OCI-M1 (cell line): ENCODE measurements around the gene WNT3.
"Not testable (repeated sequence)": the region's sequence is repeated elsewhere in the genome, so short reads cannot be mapped to it uniquely, and the experiment has no call there.

Experiments used
- DNase-seq: peaks from one replicate; lab custom pipeline; 2025; lab: John Stamatoyannopoulos, UW

Gene WNT3

DNA sequence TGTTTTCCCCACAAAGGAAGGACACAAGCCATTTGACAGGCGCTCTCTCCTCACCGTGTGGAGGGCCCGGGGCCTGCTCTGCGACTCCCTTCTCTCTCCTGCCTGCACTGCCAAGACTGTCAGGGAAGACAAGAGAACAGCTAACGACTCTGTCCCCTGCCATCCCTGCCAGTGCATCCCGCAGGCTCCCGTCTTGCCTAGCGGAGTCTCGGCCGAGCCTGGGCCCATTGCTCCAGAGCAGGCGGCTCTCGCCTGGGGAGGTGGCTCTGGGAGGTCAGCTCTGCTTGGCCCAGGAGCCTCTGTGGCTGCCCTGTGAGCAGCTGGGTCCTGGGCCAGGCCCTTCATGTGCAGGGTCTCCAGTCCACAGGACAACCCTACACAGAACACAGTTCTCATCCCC, 53.0 kb downstream of the WNT3 start:
- no peak for DNase-seq

DNA sequence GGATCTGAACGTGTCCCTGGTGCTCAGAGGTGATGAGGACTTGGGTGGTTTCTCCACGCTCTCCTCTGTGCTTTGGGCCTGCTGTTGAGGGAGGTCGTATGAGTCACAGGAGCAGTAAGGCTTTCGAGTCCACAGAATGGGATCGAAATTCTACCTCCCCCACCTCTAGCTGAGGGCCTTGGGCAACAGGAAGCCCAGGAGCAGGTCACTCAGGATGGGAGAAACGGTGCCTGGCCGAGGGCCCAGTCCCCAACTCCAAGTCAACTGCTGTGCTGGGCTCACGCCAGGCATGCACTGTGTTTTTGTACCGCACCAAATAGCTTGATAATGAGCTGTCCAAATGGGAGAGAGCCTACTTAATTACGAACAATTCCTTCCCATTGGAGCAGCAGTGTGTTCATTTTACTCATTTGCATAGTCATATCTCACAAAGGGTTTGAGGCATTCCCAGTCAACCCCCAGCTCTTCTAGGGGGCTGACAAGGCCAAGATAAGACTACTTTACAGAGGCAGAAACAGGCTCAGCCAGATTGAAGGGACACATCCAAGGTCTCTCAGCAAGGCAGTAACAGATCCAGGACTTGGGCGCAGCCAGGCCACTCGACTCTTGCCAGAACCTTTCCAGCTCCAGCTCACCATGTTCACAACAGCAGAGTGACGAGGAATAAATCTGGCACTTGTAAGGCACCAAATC, 53.6 kb downstream of the WNT3 start:
- no peak for DNase-seq

DNA sequence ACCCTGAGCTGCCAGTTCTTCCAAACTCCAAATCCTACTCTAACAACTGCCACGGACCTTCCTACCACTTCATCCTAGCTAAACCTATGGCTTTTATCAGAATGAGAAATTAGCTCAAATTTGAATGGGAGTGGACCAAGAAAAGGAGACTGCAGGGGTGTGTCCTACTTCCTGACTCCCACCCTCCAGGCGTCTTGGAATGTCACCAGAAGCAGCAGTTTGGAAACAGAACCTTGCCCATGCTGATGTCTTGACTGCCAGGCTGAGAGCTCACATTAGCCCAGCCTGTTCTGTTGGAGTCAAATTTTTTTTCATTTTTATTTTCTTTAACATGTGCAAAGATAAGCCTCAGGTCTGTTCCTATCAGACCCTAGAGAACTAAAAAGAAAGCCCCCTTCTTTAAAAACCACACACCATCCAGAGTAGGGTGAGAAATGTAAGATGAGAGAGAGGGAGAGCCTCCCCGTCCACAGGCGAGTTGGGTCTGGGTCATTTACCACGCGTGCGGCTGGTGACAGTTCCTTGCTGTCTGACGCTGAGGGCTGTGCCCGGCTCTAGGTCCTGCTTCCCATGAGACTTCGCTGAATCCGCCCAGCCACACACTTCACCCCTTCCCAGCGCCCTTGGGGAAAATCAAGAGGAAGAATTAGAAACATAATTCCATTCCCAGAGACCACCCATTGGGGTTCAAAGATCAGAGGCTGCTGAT, 54.3 kb downstream of the WNT3 start:
- DNase-seq, result no peak

DNA sequence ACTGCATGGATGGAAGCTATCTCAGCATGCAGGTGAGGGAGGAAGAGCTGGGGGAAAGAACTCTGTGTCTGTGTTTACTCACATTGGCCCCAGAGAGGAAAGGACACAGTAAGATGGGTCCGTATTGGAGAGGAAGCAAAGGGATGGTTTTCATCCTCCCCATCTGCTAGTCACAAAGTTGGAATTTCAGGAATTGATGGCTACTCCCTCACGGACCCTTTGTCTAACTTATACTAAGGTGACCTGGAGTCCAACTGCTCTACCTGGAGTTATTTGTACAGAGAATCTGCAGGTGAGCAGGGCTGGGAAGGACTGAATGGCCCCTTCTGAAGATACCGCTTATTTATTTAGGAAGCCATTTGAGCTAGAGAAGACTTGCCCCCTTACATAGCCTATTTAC, 55.1 kb downstream of the WNT3 start:
- no peak for DNase-seq

DNA sequence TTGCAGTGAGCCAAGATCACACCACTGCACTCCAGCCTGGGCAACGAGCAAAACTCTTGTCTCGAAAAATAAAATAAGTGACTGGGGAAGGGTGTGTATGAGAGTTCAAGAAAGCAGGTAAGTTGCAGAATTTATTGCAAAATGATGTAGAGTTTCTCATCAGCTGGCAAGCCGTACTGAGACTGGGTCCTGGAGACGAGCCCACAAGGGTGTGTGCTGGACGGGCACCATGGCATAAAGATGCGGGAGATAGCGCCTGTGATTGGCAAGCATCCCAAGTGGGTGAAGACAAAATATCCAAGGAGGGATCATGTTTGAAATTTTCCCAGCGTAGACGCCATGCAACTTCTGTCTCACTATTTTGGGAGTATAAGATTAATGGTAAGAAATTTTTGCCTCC, 59.4 kb downstream of the WNT3 start:
- DNase-seq, result no peak

DNA sequence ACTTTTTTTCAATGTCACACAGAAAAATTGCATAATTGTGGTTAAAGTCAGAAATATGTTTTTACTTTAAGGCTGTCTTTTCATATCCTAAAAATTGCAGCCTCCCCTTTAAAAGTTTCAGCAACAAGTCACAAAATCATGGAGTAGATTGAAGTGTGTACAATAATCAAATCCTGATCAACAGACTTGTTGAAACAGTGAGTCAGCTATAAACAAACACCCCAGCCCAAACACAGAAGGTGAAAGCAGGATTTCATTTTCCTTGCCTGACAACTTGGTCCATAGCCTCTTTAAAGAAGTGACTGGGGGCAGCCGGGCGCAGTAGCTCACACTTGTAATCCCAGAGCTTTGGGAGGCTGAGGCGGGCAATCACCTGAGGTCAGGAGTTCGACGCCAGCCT, 59.9 kb downstream of the WNT3 start:
- DNase-seq, result no peak

DNA sequence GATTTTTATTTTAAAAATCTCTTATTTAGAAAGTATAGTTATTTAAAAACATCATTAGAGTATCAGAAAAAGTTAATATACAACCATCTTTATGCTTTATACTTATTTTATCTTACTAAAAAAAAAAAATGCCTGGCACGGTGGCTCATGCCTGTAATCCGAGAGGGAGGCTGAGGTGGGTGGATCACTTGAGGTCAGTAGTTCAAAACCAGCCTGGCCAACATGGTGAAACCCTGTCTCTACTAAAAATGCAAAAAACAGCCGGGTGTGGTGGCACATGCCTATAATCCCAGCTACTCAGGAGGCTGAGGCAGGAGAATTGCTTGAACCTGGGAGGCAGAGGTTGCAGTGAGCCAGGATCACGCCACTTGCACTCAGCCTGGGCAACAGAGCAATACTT, 60.9 kb downstream of the WNT3 start:
- not testable (repeated sequence) for DNase-seq

DNA sequence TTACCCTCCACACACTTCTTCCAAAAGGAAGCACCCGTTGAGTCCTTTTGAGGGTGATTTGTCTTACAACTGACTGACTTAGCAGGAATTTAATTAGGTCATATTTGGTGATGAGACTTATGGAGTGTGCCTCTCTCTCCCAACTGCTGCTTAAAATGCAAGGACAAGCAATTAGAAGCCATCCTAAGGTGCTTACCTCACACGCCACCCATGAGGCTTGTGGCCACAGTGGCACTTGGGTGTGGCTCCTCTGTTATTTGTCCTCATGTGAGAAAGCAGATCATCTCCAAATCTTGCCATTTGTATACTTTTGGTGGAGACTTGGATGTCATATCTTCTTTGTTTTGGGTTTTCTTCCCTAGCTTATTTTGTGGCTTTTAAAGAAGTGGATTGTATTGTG, 61.6 kb downstream of the WNT3 start:
- no peak for DNase-seq

DNA sequence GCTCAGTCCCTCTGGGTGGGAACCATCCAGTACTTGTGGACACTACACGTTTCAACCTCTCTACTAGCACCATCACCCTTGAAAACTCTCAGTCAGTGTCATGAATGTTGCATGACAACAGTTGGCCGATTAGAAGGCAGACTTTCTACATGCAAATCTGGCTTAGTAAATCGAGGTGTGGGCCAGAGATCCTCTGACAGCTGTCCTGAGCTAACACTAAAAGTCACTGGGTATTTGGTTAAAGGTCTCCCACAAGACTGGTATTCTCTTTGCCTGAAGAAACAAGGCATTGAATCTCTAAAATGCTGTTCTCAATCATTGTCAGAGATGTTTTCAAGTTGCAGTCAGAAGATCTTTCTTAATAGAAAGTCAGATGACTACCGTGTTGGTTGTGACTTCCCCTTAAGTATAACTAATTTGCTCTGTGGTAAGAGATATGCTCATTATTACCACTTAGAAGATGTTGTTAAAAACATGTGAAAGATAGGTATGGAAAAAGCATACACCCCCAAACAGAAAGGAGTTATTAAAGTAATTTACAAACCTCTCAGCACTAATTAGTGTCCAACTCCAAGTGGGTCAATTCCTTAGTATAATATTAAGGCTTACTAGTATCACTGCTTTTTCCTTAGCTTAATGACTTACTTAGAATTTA, 62.3 kb downstream of the WNT3 start:
- DNase-seq, result no peak

DNA sequence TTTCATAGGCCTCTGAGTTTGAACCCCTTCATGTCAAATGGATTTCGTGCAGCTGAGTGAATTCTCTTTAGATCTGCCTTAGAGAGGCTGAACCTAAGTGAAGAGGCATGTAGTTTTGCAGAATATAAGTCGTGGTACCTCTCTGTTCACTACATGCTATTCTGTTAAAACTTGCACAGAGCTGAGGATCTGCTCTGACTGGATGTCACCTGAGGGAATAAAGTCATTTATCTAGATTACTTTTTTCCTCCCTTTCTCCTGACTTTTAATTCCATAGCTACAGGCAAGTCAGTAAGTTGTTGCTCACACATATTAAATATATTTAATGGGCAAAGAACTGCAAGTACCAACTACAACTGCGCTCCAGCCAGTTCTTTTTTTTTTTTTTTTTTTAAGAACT, 64.7 kb downstream of the WNT3 start:
- DNase-seq, result no peak

DNA sequence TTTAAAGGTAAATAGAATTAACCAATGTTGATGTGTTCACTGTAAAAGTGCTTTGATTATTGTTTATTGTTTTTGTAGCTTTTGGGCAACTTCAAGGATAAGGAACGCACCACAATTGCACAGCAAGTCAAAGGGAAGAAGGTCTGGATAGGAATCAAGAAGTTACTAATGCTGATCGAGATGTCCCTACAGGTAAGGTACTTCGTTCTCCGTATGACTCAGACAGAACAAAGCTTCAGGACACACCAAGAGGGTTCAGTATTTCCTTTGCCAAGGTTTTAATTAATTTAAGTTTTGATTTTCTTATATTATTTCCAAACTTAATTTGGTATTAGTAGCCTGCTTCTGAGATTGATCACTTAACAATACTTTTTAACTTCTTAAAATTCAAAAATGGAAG, 67.1 kb downstream of the WNT3 start:
- no peak for DNase-seq

DNA sequence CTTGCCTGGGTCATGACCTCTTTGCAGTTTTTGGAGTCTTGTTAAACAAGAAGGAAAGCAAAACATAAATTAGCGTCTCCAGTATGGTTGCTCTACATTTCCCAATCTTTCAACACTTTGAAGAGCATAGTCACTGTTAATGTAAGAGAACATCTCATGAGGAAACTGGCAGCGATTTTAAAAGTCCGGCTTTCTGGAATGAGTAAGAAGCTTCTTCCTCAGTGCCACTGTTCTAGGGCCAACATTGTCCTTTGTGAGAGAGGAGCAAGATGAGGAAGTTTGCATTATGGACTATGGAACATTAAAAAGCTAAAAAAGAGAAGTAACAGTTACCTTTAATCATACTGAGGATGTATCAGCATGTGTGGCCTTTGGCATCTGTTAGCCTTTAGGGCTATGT, 73.1 kb downstream of the WNT3 start:
- peak; percentile 16 for DNase-seq

DNA sequence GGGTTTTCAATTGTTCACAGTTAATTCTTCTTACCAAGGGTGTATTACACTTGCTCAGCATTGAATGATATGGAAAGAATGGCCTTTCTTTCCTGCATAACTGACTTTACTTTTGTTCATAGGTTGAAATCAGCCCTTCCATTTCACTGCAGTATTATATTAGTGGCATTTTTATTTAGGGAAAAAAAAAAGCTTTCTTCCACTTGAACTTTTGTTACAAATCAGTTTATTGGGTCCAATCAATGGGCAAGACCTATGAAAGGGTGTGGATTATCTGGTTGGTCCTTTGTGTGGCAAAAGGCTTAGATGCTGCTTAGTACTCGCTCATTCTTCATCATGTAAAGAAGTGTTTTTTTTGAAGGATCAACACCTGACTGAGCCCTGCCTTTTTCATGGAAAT, 74.1 kb downstream of the WNT3 start:
- DNase-seq, result no peak

DNA sequence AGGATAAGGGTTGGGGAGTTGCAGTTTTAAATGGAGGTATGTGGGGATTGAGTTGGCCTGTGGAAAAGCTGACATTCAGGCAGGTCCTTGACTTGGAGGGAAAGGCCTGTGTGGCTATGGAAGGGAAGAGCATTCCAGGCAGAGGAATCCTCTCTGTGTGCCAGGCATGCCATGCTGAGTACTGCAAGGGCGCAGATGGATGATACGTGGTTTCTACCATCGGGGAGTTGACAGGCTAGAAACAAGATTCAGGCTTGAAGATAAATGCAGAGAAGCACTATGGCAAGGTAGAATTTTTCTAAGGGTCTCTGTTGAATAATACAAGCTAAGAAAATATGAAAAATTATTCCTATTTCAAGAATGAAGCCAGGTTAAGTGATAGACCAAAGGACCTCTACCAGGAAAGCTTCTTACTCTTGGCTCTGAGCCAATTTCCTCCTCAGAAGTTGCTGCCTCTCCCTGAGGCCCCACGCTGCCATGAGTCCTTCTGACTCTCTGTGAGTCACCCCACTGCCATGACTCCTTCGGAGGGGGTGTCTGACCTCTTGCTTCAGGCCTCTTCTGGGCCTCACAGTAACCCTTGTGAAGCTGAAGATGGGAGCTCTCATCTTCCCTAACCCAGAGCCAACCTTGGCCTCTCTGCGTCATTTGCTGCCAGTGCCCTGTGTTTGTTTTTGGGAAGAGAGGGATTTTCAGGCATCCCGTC, 75.8 kb downstream of the WNT3 start:
- DNase-seq, result no peak

DNA sequence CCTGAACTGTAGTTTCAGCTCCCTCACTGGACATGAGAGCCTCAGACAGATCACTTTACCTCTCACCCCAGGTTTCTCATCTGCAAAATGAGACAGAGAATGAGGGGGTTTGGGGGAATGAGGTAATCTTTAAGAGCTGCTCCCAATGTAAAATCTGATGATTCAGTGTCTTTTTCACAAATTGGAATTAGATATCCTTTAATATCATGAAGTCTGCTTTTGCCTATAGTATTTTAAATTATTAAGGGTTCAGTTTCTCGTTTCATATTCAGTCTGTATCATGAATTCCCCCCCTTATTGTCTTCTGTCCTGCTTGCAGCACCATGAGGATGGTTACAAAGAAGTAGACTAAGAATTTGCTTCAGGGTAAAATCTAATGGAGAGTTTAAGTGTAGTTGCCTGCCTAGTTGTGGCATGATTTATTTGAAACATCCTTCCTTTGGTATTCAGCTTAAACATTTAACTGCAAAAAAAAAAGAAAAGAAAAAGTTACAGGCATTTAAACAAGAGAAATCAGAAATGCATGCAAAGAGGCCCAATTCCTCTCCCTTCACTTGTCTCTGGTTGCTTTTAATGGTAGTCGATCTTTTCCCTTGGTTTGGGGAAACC, 77.3 kb downstream of the WNT3 start:
- DNase-seq, result no peak

DNA sequence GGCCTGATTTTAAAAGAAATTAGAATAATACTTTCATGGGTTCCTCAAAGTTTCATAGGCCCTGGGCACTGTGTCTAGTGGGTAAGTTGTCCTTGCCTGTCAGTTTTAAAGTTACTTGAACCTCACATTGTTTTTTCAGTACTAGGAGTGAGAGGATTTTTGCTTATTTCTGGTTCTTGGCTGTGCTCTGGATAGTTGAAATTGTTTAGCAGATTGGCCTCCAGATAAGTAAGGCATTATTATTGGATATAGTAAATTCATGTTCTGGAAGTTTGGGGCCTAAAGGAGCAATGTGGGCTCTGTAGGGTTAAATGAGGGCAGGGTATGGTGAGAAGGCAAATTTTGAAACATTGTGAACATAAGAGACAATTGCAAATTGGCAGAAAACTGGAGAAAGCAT, 78.5 kb downstream of the WNT3 start:
- no peak for DNase-seq

DNA sequence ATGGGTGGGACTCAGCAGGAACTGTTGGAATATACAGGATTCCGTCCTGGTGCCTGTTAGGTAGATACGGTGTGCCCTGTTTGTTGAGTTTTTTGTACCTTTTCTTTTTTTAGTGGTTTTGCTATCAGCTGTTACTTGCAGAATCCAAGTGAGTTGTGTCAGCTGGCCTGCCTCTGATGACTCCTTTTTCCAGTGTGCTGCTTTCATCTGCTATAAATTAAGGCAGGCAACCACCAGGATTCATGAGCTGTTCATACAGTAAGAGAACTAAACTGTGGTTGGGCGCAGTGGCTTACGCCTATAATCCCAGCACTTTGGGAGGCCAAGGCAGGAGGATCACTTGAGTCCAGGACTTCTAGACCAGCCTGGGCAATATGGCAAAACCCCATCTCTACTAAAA, 79.9 kb downstream of the WNT3 start:
- DNase-seq, result no peak

DNA sequence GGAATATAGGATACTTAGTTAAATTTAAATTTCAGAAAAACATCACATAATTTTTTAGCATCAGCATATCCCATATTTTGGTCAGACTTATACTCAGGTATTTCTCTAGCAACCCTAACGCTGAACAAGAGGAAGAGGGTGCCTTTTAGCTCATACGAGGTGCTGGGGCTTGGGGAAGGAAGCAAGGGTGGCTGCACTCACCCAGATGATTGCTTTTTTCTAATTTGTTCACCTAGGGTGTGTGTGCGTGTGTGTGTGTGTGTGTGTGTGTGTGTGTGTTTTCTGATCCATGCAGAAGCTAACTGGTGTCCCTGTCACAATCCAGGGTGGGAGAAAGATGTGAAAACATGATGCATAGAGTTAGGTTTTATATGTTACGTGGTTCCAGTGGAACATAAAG, 81.2 kb downstream of the WNT3 start:
- DNase-seq, result no peak

DNA sequence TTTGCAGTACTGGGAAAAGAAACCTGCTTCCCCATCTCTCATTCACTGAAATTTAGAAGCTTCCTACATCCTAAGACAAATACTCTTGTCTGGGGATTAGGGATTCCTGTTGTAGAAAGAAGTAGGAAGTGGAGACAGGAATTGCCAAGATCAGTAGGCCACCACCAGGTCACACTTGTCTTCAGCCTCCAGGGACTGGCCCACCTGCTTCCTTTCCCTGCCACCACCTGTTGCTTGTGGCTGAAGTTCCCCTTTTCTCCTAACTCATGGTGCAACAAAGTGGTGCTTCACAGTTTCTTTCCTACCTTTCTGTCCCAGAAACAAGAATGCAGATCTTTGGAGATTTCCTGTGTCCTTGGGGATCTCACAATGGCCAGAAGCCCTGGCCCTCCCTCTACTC, 82.4 kb downstream of the WNT3 start:
- DNase-seq, result no peak

DNA sequence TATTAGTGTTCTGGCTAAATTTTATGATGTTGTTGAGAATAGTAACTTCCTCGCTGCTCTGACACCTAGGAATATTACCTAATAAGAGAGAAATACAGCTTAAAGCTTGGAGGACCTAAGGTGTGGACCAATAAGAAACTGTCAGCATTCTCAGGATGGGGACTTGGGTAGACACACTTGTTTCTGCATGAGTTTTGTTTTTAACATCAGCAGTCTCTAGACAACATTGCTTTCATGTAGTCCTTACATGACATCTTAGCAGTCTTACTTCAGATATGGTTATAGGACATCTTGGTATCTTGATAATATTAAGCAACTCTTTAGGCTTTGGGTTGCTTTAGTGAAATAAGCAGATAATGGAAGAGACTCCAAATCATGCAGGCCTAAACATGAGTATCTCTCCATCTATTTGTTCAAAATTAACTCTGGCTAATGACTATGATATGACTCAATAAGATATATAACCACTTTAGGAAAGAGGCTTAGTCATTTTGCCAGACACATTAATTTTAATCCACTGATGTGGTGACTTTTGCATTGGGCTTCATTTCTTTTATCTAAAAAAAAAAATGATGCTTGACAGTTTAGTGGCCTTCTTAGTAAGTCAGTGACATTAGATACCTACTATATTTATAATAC, 84.5 kb downstream of the WNT3 start:
- DNase-seq, result no peak

DNA sequence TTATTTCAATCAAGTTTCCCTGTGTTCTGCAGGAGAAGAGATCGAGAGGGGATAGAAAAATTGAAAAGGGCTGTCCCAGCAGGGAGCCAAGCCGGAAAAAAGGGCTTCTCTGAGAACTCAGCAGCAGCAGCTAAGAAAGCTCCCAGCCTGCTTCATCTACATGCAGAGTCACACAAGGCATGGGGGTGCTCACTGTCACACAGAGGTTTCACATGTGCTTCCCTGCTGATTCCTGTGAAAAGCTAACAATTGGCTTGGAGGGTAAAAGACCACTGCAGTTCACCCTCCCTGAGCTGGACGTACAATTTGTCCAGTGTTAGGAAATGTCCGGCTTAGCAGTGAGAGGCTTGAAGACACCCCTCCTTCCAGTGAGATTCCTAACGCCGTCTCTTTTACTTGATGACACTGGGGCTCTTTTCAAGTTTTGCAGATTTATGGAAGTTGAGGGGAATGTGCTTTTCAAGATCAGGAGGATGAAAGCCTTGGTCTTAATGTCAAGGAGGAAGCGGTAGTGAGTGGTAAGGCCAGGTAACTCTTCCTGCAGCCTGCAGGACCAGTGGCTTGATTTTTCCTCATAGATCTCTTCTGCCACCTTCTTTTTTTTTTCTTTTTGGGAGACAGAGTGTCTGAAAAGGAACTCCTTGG, 85.6 kb downstream of the WNT3 start:
- no peak for DNase-seq
